HG03196 (cell line): ENCODE results near the gene SPRN.
"Not testable (repeated sequence)": the region's sequence is repeated elsewhere in the genome, so short reads cannot be mapped to it uniquely, and the experiment has no call there.

Source experiments
- ATAC-seq: cut with Tn5 transposase; IDR thresholded peaks from one replicate; pipeline ENCODE4 v1.9.1; 2021; ENCODE audit not compliant: unreplicated experiment

Gene SPRN

DNA sequence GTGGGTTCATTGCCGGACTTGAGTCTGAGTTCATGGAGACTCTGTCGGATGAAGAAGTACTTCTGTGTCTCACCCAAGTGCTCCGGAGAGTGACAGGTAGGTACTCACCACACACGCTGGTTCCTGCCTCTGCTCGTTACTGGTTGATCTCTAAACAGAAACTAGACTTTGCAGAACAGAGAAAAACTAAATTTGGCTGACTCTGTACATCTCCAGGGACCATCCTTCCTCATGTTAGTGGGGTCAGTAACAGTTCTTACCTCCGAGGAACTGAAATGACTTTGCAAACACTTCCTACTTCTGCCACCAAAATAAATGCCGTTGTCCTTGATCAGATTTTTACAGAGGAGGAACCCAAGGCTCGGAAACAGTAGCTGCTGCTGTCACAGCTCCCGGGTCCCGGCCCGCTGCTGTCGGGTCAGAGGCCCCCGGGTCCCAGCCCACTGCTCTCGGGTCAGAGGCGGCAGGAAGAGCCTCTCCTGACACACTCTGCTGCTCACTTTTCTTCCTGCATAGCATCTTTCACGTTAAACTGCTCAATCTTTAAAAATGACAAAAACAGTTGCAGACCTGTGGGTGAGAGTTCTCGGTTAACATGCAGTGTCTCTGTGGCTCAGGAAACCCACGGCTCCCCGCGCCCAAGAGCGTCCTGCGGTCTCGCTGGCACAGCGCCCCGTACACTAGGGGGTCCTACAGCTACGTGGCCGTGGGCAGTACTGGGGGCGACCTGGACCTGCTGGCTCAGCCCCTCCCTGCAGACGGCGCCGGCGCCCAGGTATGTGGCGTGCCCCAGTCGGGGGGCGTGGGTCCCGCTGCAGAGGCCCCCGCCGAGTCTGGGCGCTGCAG lies 35.2 kb downstream of the SPRN start:
- peak; percentile 77 for ATAC-seq

DNA sequence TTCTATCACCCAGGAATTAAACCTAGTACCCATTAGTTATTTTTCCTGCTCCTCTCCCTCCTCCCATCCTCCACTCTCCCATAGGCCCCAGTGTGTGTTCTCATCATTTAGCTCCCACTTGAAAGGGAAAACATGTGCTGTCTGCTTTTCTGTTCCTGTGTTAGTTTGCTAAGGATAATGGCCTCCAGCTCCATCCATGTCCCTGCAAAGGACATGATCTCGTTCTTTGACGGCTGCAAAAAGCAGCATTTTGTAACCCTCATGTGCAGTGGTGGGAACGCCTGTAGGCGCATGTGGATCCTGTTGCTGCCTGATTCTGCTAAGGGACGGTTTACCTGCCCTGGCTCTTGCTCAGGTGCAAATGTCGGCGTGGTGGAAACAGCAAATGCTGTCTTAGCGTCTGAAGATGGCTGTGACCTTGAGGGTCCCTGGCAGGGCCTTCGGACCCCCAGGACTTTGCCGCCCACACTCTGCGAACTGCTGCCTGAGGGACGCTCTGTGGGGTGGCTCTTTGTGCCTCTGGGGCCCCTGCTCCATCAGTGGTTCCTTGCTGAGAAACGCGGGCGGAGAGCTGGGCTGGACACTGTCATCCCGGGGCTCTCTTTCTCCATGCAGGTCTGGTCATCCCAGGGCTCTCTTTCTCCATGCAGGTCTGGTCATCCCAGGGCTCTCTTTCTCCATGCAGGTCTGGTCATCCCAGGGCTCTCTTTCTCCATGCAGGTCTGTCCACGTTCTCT lies 36.0 kb downstream of the SPRN start:
- peak; percentile 0 for ATAC-seq

DNA sequence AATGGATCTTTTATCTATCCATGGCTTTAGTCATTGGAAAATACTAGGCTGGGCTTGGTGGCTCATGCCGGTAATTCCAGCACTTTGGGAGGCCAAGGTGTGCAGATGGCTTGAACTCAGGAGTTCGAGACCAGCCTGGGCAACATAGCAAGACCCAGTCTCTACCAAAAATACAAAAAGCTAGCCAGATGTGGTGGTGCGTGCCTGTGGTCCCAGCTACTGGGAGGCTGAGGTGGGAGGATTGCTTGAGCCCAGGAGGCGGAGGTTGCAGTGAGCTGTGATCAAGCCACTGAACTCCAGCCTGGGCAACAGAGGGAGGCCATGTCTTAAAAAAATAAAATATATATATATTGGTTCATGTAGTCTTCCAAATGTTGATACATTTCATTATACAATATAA lies 37.5 kb downstream of the SPRN start:
- ATAC-seq = not testable (repeated sequence)

DNA sequence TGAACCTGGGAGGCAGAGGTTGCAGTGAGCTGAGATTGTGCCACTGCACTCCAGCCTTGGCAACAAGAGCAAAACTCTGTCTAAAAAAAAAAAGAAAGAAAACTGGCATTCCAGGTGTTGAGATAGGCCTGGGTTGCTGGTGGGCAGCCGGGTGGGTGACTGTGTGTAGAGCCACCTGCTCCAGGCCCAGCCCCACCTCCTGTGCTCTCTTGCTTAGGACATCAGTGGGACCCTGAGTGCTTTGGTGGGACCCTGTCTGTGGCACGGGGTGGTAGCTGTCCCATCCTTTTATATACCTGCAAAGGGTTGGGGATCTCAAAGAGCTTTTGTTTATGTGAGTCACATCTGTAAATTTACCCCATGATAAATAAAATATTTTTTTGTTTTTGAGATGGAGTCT lies 39.2 kb downstream of the SPRN start:
- ATAC-seq = no peak

DNA sequence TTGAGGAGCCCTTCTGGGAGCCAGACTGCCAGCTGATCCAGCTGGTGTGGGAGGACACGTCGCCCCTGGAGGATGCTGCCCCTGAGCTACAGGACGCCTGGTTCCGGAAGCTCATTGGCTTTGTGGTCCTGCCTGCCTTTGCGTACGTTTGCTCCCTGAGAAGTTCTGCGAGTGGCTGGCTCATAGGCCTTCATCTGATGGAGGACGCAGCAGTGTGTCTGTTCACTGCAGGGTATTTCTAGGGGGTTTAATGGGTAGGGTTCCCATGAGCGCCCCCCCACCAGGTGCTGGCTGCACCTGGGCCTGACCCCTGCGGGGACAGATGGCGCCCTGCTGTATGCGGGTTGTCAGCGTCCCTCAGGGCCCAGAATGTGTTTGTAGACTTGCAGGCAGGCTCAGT lies 40.4 kb downstream of the SPRN start:
- no peak for ATAC-seq

DNA sequence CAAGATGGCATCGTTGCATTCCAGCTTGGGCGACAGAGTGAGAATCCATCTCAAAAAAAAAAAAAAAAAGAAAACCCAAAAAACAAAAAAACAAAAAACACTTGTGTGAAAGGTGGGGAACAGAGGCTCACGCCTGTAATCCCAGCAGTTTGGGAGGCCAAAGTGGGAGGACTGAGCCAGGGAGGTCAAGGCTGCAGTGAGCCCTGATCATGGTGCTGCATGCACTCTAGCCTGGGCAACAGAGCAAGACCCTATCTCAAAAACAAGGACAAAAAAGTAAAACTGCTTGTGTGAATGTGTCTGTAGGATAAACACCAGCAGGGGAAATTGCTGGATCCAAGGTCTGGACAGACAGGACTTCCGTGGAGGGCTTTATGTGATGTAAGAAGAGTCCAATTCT lies 40.9 kb downstream of the SPRN start:
- no peak for ATAC-seq

DNA sequence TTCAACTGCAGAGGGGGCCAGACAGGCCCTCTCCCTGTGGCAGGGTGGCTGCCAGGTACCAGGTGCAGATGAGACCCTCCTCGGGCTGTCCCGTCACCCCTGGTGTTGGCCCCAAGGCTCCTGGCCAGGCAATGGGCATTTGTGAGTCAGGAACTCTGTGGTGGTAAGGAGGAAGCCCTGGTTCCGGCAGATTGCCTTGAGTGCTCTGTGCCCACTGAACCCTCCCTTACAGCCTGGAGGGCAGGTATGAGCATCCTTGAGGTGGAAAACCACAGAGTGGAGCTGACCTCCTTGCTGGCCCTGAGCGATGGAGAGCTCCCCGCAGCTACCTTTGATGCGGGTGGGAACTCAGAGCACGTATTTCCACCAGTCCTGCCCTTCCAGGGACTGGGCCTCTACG lies 43.4 kb downstream of the SPRN start:
- no peak for ATAC-seq

DNA sequence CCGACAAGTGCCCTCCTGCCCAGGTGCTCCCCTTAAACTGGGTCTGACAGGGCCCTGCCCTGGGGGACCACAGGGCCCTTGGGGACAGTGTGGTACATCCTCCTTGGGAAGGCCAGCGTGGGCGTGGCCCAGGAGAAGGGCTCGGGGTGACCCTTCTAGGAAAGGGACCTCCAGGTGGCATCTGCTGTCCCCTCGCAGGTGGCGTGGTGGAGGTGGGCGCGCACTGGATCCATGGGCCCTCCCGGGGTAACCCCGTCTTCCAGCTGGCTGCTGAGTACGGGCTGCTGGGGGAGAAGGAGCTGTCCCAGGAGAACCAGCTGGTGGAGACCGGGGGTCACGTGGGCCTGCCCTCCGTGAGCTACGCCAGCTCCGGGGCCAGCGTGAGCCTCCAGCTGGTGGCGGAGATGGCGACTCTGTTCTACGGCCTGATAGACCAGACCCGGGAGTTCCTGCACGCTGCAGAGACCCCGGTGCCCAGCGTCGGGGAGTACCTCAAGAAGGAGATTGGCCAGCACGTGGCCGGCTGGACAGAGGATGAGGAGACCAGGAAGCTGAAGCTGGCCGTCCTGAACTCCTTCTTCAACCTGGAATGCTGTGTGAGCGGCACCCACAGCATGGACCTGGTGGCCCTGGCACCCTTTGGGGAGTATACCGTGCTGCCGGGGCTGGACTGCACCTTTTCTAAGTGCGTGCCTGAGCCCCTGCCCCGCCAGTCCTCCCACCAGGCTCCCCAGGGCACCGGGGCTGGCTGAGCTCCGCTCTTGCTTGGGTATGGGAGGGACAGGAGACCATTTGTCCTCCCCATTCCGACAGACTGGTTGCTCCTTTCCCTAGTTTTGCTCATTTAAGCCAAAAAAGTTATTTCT lies 44.4 kb downstream of the SPRN start:
- no peak for ATAC-seq

DNA sequence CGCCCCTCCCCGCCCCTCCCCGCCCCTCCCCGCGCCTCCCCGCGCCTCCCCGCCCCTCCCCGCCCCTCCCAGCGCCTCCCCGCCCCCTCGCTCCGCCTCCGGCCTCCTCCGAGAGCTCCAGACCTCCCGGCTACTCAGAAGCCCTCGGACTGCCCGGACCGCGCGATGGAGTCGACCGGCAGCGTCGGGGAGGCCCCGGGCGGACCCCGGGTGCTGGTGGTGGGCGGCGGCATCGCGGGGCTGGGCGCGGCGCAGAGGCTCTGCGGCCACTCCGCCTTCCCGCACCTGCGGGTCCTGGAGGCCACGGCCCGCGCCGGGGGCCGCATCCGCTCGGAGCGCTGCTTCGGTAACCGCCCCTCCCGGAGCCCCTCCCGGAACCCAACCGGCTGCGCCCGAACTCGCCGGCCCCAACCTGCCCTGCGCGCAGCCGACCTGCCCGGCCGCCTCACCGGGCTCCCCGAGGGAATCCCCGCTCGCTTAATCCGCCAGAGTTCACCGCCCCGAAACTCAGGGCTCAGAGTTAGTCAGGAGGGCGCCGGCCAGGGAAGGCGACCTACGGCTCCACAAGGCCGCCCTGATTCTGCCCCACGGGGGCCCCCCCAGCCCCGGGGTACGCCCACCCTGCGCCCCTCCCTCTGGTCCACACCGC lies 45.1 kb downstream of the SPRN start, which contains the start of gene PAOX:
PAOX (plus strand) TSS at position 111 of the 649 bp plus-strand sequence; CDS start at position 166, 55 bp downstream.
- ATAC-seq = peak; percentile 47

DNA sequence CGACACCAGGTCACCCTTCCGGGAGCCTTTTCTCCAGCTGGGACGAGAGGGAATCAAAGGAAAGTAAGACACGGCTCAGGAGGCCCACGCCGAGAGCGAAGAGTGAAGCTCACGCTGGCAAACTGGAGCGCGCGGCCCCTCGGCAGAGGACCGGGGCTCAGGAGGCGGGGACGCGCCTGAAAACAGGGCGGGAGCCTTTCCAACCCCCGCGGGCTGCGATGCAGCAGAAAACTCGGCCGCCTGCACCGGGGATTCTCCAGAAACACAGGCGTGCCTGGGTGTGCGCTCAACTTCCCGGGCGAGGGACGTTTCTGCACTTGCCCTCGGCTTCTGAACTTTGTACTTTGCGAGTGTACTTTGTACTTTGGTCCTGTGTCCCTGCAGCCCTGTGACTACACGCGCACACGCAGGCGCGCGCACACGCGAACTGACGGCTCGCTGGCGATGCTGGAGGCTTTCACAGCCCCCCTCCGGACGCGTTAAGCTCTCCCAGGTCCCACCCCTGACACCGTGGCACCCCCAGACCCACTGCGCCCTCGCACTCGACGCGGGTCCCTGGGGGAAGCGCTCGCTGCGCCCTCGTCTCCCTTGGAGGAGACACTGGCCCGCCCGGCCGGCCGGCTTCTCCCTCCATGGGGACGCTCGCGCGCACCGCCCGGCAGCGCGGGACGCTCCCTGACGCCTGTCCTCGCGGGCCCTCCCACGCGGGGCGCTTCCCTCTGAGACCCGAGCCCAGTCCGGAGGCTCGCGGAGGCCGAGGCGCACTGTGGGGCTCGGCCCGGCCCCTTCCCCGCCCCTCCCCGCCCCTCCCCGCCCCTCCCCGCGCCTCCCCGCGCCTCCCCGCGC lies 46.0 kb downstream of the SPRN start:
- ATAC-seq = peak; percentile 35

DNA sequence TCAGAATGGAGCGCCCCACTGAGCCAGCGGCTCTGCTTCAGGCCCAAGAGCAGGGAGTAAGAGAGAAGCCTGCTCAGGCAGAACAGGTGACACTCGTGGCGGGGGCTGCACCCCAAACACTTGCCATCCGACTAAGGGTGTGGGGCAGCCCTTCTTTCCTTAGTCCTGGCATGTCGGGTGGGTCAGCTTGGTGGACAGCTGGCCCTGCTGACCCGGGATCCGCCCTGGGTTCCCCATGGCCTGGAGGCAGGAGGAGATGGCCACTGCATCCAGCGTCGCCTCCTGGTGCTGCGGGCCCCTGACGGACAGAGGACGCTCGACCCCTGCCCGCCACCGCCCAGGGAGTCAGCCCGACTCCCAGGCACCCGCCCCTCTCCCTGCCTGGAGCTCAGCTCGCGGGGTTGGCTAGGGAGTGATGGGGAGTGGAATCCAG lies 46.6 kb downstream of the SPRN start:
- no peak for ATAC-seq

DNA sequence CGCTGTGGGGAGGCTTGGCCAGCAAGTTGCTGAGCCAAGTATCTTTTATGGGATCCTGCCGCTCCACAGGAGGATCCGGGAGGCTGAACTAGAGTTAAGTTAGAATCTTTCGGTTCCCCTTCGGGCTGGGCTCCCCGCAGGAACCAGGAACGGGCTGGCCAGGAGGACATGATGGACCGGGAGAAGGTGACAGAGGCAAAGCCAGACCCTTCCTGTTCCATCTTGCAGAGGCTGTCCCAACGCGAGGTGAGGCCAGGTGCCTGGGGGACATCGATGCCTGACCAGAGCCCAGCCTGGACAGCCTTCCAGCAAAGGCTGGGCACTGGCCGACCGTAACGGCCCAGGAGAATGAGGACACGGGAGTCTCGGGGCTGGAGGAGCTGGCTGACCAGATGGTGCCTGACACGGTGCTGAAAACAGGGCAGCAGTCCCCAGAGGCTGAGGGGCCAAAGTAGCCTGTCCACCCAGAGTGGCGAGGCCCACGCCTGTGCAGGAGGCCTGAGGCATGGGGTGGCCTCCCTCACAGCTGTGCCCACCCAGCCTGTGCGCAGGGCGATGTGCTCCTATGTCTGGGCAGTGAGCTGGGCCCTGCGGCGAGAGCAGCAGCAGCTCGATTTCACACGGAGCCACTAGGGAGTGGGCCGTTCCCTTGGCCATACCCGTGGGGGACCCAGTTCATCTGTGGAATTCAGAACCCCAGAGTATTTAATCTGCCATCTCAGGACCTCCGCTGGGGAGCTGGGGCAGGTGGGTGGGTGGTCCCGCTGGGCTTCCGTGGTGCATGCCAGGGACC lies 47.2 kb downstream of the SPRN start:
- no peak for ATAC-seq

DNA sequence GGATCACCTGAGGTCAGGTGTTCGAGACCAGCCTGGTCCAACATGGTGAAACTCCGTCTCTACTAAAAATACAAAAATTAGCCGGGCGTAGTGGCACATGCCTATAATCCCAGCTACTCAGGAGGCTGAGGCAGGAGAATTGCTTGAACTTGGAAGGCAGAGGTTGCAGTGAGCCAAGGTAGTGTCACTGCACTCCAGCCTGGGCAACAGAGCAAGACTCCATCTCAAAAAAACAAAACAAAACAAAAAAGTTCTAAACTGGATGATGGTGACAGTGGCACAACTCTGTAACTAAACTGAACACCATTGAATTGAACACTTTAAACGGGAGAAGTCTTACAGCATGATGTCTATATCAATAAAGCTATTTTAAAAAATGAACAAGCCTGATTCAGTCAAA lies 48.2 kb downstream of the SPRN start:
- not testable (repeated sequence) for ATAC-seq

DNA sequence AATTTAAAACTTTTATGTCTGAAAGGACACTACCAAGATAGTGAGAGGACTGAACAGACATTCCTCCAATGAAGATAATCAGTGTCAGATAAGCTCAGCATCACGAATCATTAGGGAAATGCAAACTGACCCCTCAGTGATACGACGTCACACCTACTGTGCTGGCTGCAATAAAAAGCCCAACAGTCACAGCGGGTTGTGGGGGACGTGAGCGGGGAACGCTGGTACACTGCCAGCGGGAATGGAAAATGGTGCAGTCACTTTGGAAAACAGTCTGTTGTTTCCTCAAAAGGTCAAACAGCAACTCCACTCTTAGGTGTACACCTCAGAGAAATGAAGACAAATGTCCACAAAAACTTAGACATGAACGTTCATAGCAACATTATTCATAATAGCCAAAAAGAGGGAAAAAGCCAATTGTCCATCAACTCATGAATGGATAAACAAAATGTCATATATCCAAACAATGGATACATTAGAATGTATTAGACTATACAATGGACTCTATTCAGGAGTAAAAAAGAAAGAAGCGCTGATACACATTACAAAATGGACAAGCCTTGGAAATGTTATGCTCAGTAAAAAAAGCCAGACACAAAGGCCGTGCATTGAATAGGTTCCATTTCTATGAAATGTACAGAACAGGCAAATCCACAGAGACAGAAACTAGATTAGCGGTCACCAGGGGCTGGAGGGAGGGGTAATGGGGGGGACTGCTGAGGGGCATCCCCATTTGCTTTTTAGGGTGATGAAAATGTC lies 48.9 kb downstream of the SPRN start:
- ATAC-seq = no peak

DNA sequence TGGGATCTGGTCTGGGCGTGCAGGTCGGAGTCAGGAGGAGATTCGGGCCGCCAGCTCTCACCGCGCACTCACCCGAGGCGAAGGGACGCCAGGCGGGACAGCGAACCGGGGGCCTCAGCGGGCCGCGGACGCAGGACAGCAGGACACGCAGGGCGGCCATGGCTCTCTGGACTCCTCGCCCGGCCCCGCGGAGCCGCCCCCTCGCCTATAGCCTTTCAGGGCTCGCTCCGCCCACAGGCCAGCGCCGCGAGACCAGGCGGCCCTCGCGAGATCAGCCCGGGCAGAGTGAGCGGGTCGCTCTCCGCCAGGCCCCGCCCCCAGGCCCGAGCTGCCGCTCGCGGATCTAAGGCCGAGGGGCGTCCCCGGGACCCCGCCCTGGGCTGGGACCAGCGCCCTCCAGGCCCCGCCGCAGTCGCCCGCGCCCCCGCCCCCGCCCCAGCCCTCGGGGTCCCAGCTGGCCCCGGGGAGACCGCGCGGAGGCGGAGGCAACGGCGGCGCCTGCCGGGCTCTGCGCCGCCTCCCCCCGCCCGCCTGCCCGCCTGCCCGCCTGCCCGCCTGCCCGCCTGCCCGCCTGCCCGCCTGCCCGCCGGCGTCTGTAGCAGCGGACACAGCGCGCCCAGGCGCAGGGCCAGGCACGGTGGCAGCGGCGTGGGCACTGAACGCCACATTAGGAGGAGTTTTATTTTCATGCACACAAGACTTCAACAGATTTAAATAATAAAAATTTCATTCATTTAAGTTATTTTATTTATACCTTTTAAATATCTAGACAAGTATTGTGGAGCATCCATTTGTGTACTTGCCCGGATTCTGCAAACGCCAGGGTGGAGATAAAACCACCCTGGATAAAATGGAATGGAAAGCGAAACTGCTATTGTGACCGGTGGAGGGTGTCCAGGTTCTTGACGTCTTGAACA lies 51.0 kb downstream of the SPRN start, which contains the start of gene ECHS1:
ECHS1 (minus strand) TSS at position 181 of the 917 bp plus-strand sequence; CDS start at position 160, 21 bp downstream.
- peak; percentile 93 for ATAC-seq

DNA sequence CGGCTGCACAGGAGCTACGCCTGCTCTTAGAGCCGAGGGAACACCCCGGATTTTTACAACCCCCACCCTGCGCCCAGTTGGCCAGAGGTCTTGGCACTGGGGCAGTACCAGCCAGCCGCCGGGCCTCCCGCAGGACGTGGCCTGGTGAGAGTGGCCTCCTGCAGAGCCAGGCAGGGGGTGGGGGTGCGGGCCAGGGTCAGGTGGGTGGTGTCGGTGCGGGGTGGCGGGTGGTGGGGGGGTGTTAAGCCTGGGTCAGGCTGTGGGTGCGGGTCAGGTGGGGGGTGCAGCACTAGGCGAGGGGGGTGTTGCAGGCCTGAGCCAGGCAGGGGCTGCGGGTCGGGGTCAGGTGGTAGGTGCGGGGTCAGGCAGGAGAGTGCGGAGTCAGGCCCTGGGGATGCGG lies 51.9 kb downstream of the SPRN start:
- ATAC-seq = no peak
